ENCODE data around the gene RNF214. TPM values are rescaled to one million over a fixed set of nuclear protein-coding genes. Genes with fewer than 3 reads are reported as not detected.

Gene RNF214
- polyA plus RNA-seq, 1 donor (not counting 4 experiments of a cell fraction or from before 2014, with no cell fraction given) = 11.8 TPM

- Histone ChIP-seq H3K9ac (ENCODE audit: control insufficient read depth, extremely low read depth, insufficient read depth, low read length) (no peak overlapping the region), H4K20me1 (ENCODE audit: control insufficient read depth, extremely low read depth, insufficient read depth, low read length) (no peaks in the 10 kb centered on the region), H2AFZ (ENCODE audit: control insufficient read depth, low read length) (no peak overlapping the region), H3K9me3 (ENCODE audit: control insufficient read depth, low read depth, low read length) (no peaks in the 10 kb centered on the region), H3K9me1 (ENCODE audit: control insufficient read depth, extremely low read depth, insufficient read depth, low read length) (peaks cover 2% of the 10 kb centered on the region), H3K79me2 (ENCODE audit: control insufficient read depth, insufficient read depth, low read length) (no peaks in the 10 kb centered on the region), H3K27me3 (ENCODE audit: control insufficient read depth, extremely low read depth, insufficient read depth, low read length) (no peaks in the 10 kb centered on the region), H3K4me3 (ENCODE audit: control insufficient read depth in 2 of 3, extremely low read depth in 1 of 3, insufficient read depth in 2 of 3, low read depth in 1 of 3, low read length in 3 of 3) (no peak overlapping the region), H3K27ac (ENCODE audit: control insufficient read depth, insufficient read depth, low read length) (no peak overlapping the region), H3K4me1 (ENCODE audit: control insufficient read depth, extremely low read depth, insufficient read depth, low read length) (no peaks in the 10 kb centered on the region), H3K4me2 (ENCODE audit: control insufficient read depth, extremely low read depth, insufficient read depth, low read depth, low read length) (no peak overlapping the region), H3K36me3 (ENCODE audit: control insufficient read depth in 2 of 2, extremely low read depth in 1 of 2, insufficient read depth in 2 of 2, low read length in 2 of 2) (peaks cover 35 to 48% of the 10 kb centered on the region in 2 experiments)
- no peak for TF ChIP-seq CTCF (optimal IDR thresholded peaks at IDR 0.05 in 1 of 3, IDR thresholded peaks at IDR 0.05 in 1 of 3, conservative IDR thresholded peaks at IDR 0.05 in 1 of 3; ENCODE audit: extremely low read depth in 1 of 3, insufficient read depth in 2 of 3, low read length in 3 of 3)
- TF ChIP-seq EZH2 (IDR thresholded peaks at IDR 0.05; ENCODE audit: low read length) = no peak
- FAIRE-seq = no peak
- DNase-seq (ENCODE audit: low read depth, low spot score) = no peak
- dilution Hi-C loops (cut with MboI; ENCODE audit: extremely low pct_ligation_motif_present, low sequenced_read_pairs) = no loop called here
Measured at GRCh38 chr11:117218133-117218915, 14.1 kb upstream of the RNF214 start.

GRCh38 chr11:117219001-117219400, 13.5 kb upstream of the RNF214 start:
- DNase-seq (ENCODE audit: low read depth, low spot score) (no peak), FAIRE-seq (no peak)
- no peaks in the 10 kb centered on the region for H3K27me3 ChIP-seq (ENCODE audit: control insufficient read depth, extremely low read depth, insufficient read depth, low read length)
- no peaks in the 10 kb centered on the region for H4K20me1 ChIP-seq (ENCODE audit: control insufficient read depth, extremely low read depth, insufficient read depth, low read length)
- TF ChIP-seq CTCF (optimal IDR thresholded peaks at IDR 0.05 in 1 of 3, IDR thresholded peaks at IDR 0.05 in 1 of 3, conservative IDR thresholded peaks at IDR 0.05 in 1 of 3; ENCODE audit: extremely low read depth in 1 of 3, insufficient read depth in 2 of 3, low read length in 3 of 3) = no peak
- no peak for TF ChIP-seq EZH2 (IDR thresholded peaks at IDR 0.05; ENCODE audit: low read length)
- H3K36me3 ChIP-seq (ENCODE audit: control insufficient read depth in 2 of 2, extremely low read depth in 1 of 2, insufficient read depth in 2 of 2, low read length in 2 of 2) = peaks cover 35 to 53% of the 10 kb centered on the region in 2 experiments
- no peak overlapping the region for H3K9ac ChIP-seq (ENCODE audit: control insufficient read depth, extremely low read depth, insufficient read depth, low read length)
- no peak overlapping the region for H3K4me2 ChIP-seq (ENCODE audit: control insufficient read depth, extremely low read depth, insufficient read depth, low read depth, low read length)
- no peak overlapping the region for H3K4me3 ChIP-seq (ENCODE audit: control insufficient read depth in 2 of 3, extremely low read depth in 1 of 3, insufficient read depth in 2 of 3, low read depth in 1 of 3, low read length in 3 of 3)
- H3K9me1 ChIP-seq (ENCODE audit: control insufficient read depth, extremely low read depth, insufficient read depth, low read length) = peaks cover 2% of the 10 kb centered on the region
- dilution Hi-C loops (cut with MboI; ENCODE audit: extremely low pct_ligation_motif_present, low sequenced_read_pairs) = no loop called here
- H3K27ac ChIP-seq (ENCODE audit: control insufficient read depth, insufficient read depth, low read length) = no peak overlapping the region
- H2AFZ ChIP-seq (ENCODE audit: control insufficient read depth, low read length) = no peak overlapping the region
- H3K9me3 ChIP-seq (ENCODE audit: control insufficient read depth, low read depth, low read length) = no peaks in the 10 kb centered on the region
- no peaks in the 10 kb centered on the region for H3K79me2 ChIP-seq (ENCODE audit: control insufficient read depth, insufficient read depth, low read length)
- no peaks in the 10 kb centered on the region for H3K4me1 ChIP-seq (ENCODE audit: control insufficient read depth, extremely low read depth, insufficient read depth, low read length)

Measured in keratinocyte (primary cell).